ENCODE measurements around the gene NAB1. TPM values are rescaled to one million over a fixed set of nuclear protein-coding genes. Genes with fewer than 3 reads are reported as not detected.

Gene NAB1
- total and polyA plus RNA-seq, 2 experiments from 2014 or later = 10.4 to 40.2 TPM

DNA sequence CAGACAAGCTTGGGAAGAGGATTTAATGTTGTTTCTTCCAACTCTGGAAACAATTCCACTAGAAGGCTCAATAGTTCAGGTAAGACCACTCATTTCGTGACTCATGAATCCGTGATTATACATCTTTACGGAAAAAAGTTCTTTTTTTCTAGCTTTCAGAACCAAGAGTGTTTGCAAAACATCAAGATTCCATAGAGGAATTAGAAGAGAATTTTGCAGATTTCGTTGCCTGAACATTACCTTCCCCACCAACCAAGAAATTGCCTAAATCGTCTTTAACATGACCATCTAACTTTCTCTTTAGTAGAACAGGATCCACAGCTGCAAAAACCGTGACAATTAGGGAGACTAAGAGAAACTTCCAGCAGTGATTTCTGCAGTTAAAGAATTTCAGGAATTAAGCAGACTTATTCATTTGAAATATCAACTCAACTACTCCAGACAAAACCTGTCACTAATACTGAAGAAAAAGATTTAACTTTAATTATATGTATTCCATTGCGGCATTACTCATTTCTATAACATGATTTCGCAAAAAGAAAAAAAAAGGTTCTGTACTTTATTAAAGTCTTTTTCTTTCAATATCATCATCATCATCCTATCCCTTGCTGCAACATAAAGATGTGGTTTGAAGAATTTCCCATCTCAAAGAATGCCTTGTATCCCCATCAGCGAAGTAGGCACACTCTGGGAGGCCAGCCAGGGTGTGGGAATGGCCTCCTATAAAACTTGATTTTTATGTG, 1.9 kb upstream of the NAB1 start (continued):
- TF ChIP-seq, protein P1, sequence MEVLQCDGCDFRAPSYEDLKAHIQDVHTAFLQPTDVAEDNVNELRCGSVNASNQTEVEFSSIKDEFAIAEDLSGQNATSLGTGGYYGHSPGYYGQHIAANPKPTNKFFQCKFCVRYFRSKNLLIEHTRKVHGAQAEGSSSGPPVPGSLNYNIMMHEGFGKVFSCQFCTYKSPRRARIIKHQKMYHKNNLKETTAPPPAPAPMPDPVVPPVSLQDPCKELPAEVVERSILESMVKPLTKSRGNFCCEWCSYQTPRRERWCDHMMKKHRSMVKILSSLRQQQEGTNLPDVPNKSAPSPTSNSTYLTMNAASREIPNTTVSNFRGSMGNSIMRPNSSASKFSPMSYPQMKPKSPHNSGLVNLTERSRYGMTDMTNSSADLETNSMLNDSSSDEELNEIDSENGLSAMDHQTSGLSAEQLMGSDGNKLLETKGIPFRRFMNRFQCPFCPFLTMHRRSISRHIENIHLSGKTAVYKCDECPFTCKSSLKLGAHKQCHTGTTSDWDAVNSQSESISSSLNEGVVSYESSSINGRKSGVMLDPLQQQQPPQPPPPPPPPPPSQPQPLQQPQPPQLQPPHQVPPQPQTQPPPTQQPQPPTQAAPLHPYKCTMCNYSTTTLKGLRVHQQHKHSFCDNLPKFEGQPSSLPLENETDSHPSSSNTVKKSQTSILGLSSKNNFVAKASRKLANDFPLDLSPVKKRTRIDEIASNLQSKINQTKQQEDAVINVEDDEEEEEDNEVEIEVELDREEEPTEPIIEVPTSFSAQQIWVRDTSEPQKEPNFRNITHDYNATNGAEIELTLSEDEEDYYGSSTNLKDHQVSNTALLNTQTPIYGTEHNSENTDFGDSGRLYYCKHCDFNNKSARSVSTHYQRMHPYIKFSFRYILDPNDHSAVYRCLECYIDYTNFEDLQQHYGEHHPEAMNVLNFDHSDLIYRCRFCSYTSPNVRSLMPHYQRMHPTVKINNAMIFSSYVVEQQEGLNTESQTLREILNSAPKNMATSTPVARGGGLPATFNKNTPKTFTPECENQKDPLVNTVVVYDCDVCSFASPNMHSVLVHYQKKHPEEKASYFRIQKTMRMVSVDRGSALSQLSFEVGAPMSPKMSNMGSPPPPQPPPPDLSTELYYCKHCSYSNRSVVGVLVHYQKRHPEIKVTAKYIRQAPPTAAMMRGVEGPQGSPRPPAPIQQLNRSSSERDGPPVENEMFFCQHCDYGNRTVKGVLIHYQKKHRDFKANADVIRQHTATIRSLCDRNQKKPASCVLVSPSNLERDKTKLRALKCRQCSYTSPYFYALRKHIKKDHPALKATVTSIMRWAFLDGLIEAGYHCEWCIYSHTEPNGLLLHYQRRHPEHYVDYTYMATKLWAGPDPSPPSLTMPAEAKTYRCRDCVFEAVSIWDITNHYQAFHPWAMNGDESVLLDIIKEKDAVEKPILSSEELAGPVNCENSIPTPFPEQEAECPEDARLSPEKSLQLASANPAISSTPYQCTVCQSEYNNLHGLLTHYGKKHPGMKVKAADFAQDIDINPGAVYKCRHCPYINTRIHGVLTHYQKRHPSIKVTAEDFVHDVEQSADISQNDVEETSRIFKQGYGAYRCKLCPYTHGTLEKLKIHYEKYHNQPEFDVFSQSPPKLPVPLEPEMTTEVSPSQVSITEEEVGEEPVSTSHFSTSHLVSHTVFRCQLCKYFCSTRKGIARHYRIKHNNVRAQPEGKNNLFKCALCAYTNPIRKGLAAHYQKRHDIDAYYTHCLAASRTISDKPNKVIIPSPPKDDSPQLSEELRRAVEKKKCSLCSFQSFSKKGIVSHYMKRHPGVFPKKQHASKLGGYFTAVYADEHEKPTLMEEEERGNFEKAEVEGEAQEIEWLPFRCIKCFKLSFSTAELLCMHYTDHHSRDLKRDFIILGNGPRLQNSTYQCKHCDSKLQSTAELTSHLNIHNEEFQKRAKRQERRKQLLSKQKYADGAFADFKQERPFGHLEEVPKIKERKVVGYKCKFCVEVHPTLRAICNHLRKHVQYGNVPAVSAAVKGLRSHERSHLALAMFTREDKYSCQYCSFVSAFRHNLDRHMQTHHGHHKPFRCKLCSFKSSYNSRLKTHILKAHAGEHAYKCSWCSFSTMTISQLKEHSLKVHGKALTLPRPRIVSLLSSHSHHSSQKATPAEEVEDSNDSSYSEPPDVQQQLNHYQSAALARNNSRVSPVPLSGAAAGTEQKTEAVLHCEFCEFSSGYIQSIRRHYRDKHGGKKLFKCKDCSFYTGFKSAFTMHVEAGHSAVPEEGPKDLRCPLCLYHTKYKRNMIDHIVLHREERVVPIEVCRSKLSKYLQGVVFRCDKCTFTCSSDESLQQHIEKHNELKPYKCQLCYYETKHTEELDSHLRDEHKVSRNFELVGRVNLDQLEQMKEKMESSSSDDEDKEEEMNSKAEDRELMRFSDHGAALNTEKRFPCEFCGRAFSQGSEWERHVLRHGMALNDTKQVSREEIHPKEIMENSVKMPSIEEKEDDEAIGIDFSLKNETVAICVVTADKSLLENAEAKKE (CRISPR knock-in tag; IDR thresholded peaks at IDR 0.05) = no peak
- TF ChIP-seq POLR2AphosphoS5 (IDR thresholded peaks at IDR 0.05; ENCODE audit: low read depth) = no peak
- TF ChIP-seq EZH2 (IDR thresholded peaks at IDR 0.05; ENCODE audit: low read depth, unreplicated experiment) = no peak
- no peak for TF ChIP-seq JUNB (IDR thresholded peaks at IDR 0.05; ENCODE audit: unreplicated experiment)
- TF ChIP-seq, protein P2, sequence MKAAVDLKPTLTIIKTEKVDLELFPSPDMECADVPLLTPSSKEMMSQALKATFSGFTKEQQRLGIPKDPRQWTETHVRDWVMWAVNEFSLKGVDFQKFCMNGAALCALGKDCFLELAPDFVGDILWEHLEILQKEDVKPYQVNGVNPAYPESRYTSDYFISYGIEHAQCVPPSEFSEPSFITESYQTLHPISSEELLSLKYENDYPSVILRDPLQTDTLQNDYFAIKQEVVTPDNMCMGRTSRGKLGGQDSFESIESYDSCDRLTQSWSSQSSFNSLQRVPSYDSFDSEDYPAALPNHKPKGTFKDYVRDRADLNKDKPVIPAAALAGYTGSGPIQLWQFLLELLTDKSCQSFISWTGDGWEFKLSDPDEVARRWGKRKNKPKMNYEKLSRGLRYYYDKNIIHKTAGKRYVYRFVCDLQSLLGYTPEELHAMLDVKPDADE (IDR thresholded peaks at IDR 0.05) = no peak
- TF ChIP-seq CREB1 (CRISPR knock-in tag; IDR thresholded peaks at IDR 0.05; ENCODE audit: low read depth) = no peak
- TF ChIP-seq STAT1 (IDR thresholded peaks at IDR 0.05; ENCODE audit: unreplicated experiment) = no peak

Measured in GM23338 (cell line).